Measurements from ENCODE around the gene LMOD1.
"Not testable (repeated sequence)": the region's sequence is repeated elsewhere in the genome, so short reads cannot be mapped to it uniquely, and the experiment has no call there.

The LMOD1 gene

DNA sequence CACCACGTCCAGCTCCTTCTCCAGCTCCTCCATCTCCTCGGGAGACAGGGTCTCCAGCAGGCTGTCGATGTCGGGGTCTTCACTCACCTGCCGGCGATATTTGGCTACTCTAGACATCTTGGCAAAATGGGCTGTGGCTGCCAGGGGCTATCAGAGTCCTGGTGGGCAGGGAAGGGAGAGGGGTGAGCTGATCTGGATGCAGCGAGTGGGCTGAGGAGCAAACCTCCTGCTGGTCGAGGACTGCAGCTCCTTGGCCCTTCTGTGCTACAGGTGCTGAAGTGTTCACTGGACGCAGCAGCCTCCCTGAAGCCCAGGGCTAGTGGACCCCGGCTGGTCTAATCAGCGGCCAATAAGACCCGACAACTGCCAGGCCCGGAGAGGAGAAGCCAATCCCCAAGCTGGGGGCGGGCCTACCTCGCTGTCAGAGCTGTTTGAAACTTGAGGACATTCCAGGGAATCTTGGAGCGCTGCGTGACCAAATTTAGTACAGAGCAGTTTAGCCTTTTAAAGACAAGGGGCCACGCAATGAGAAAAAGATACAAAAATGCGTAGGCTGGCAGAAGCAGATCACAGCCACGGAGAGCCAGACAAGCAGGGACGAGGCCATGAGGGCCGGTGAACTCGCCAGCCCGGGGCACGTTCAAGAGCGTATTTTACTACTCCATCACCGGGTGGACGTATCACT, at the start of gene LMOD1:
Gene LMOD1, minus strand, starts transcription at position 325 of the 685 bp plus-strand sequence. Its CDS starts 208 bp downstream, at position 117.
- no peak for DNase-seq (ENCODE audit: low read depth in 2 of 2)

DNA sequence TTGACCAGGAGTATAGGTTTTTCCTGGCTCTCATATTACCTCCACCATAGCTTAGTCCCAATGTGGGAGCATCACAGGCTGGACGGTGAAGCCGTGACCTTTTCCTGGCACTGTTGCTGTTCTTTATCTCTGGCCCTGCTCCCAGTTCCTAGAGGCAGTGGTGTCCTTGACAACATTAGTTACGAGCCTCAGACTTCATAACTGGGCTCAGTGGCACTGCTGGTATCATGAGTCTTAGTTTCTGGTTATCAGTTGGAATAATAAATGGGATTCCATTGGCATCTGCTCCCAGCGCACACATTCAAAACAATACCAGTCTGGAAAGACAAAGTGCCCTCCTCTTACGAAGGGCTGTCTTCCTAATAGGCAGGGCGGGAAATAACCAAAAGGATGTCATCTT, 44.1 kb upstream of the LMOD1 start:
- DNase-seq (ENCODE audit: low read depth in 2 of 2), result no peak

- no peak for DNase-seq (ENCODE audit: low read depth in 2 of 2)
These were observed 43.2 kb upstream of the LMOD1 start for GRCh38 chr1:201989354-201990128.

- no peak for DNase-seq (ENCODE audit: low read depth in 2 of 2)
These were observed 42.3 kb upstream of the LMOD1 start for GRCh38 chr1:201988601-201989000.

GRCh38 chr1:201985355-201985754, 39.0 kb upstream of the LMOD1 start:
- no peak for DNase-seq (ENCODE audit: low read depth in 2 of 2)

DNA sequence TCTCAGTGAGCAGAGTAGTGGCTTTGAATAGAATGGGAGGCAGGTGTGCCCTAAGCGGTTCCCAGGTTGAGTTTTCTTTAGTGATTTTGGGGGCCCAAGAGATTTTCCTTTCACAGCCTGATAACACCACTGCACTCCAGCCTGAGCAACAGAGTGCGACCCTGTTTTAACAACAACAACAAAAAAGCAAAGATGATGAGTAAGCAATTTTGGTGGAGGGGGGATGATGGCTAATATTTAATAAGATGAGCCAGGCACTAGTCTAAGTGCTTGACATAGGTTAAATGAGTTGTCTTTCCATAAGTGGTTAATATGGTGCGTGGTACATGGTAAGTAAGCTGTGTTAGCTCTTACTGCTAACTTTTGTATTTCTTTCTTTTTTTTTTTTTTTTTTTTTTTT, 38.1 kb upstream of the LMOD1 start:
- no peak for DNase-seq (ENCODE audit: low read depth in 2 of 2)

DNA sequence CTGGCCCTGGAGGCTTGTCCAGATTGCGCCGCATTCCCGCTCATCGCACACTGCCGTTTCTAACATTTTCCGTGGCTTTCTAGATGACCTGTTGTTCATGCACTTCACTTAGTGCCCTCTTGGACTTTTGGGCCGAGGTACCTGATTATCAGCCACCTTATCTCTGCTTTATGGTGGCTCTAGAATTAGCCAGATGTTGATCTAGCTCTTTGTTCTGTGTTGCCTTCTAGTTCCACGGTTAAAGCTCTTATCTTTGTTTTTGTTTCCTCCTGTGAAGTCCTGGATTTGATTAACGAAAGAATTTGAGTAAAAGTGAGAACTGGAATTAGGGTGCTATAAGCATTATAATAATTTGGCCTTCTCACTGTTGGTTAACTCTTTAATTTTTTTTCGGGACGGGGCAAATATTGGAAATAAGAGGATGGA, 37.0 kb upstream of the LMOD1 start:
- no peak for DNase-seq (ENCODE audit: low read depth in 2 of 2)

GRCh38 chr1:201982623-201983379, 36.5 kb upstream of the LMOD1 start, which contains the start of gene RNPEP:
Gene RNPEP, plus strand, starts transcription at chr1:201982648. Its CDS starts 19 bp downstream, at chr1:201982667.
- DNase-seq (ENCODE audit: low read depth in 2 of 2), result no peak

GRCh38 chr1:201982082-201982622, 35.8 kb upstream of the LMOD1 start:
- DNase-seq (ENCODE audit: low read depth in 2 of 2), result peak; percentile 23 to 57

GRCh38 chr1:201970334-201971159, 24.2 kb upstream of the LMOD1 start:
- no peak for DNase-seq (ENCODE audit: low read depth in 2 of 2)

DNA sequence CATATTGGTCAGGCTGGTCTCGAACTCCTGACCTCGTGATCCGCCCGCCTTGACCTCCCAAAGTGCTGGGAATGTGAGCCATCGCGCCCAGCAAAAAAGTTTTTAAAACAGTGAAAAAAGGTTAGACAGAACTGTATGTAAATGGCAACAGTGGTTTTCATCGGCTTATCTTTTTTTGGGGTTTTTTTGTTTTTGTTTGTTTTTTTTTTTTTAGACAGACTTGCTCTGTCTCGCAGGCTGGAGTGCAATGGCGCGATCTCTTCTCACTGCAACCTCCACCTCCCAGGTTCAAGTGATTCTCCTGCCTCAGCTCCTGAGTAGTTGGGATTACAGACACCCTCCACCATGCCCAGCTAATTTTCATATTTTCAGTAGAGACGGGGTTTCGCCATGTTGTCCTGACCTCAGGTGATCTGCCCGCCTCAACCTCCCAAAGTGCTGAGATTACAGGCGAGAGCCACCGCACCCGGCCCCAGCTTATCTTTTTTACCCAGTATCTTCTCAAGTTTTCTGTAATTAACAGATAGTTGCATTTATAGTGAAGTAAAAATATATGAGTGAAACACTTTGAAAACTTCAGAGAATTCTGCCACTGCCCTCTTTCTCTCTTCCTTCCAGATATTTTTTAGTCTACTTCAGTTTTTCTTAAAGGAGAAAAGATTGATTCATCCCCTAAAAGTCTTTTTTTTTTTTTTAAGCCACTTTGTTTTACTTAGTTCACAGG, 22.0 kb upstream of the LMOD1 start:
- no peak for DNase-seq (ENCODE audit: low read depth in 2 of 2)

- no peak for DNase-seq (ENCODE audit: low read depth in 2 of 2)
These were observed 19.8 kb upstream of the LMOD1 start for GRCh38 chr1:201966171-201966570.

DNA sequence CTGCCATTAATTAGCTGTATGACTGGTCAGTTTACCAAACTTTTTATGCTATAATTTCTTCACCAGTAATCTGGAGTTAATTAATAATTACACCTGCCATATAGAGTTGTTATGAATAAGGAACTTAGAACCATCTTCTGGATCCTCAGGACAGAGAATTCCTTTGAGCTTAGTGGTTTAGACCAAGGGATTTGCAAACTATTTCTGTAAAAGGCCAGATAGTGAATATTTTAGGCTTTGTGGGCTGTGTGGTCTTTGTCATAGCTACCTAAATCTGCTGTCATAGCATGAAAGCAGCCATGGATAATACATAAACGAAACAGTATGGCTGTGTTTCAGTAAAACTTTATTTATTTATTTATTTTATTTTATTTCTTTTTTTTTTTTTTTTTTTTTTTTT, 17.9 kb upstream of the LMOD1 start:
- DNase-seq (ENCODE audit: low read depth in 2 of 2), result no peak

- DNase-seq (ENCODE audit: low read depth in 2 of 2), result not testable (repeated sequence)
These were observed 16.0 kb upstream of the LMOD1 start for GRCh38 chr1:201962382-201962781.

GRCh38 chr1:201958348-201958747, 12.0 kb upstream of the LMOD1 start:
- DNase-seq (ENCODE audit: low read depth in 2 of 2), result no peak

GRCh38 chr1:201955729-201956143, 9.4 kb upstream of the LMOD1 start:
- DNase-seq (ENCODE audit: low read depth in 2 of 2), result no peak

- DNase-seq (ENCODE audit: low read depth in 2 of 2), result peak; percentile 86 to 89
These were observed 8.8 kb upstream of the LMOD1 start, which contains the start of gene TIMM17A for GRCh38 chr1:201955009-201955728. Gene TIMM17A, plus strand, starts transcription at chr1:201955503. Its CDS starts 24 bp downstream, at chr1:201955527.

DNA sequence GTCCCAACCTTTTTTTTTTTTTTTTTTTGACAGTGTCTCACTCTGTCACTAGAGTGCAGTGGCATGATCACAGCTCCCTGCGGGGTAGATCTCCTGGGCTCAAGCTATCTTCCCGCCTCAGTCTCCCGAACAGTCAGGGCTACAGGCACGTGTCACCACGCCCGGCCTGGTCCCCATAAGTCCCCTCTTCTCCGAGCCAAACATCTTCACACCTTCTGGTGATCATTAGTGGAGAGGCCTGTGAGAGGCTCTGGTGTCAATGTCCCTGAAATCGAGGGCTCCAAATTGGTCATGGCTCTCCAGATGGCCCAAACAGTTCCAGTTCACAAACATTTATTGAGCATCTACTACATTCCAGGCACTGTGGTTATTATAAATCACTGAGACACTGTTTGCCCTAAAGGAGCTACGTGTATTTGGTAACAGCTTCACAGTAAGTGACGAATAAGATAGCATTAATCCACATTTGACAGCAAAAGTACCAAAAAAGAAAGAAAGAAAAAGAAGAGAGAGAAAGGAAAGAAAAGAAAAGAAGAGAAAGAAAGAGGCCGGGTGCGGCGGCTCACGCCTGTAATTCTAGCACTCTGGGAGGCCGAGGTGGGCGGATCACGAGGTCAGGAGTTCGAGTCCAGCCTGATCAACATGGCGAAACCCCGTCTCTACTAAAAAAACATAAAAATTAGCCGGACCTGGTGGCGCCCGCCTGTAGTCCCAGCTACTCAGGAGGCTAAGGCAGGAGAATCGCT, 8.1 kb upstream of the LMOD1 start:
- no peak for DNase-seq (ENCODE audit: low read depth in 2 of 2)

GRCh38 chr1:201949491-201949890, 3.1 kb upstream of the LMOD1 start:
- DNase-seq (ENCODE audit: low read depth in 2 of 2), result no peak
